Caki2 (cell line): ENCODE data around the gene CC2D2A. TPM values are rescaled to one million over a fixed set of nuclear protein-coding genes. Genes with fewer than 3 reads are reported as not detected.

ENCODE experiments used
- DNase-seq: peaks from one replicate; pipeline ENCODE4 v3.0.0-alpha.2; 2015; ENCODE audit warnings: low read depth
- in situ Hi-C: cut with HindIII; loops from 2 replicates; pipeline ENCODE4 v1.10.0; 2016; ENCODE audit warnings: low sequenced_read_pairs, low pct_unique_long_range_greater_than_20kb, mixed read lengths
- total RNA-seq: library from RNA; depleted of rRNA; stranded (reverse); fragments of >200 nt; shearing (Covaris generic); gene quantifications from 2 replicates; pipeline ENCODE4 v1.2.3, GENCODE V29; 2014; ENCODE audit warnings: low replicate concordance; rRNA removed

The CC2D2A gene
- 4.2 and 8.4 TPM in 2 replicates for total RNA-seq

GRCh38 chr4:15469402-15470127, at the start of gene CC2D2A:
TSS of gene CC2D2A (plus strand) at chr4:15469882. CDS start at chr4:15475933, 6,051 bp downstream.
- no peak for DNase-seq

GRCh38 chr4:15420642-15421041, 49.0 kb upstream of the CC2D2A start:
- in situ Hi-C loops = no loop called here

More at GRCh38 chr4:15469402-15470127, at the start of gene CC2D2A:
- in situ Hi-C loops = no loop called here

GRCh38 chr4:15423285-15423711, 46.4 kb upstream of the CC2D2A start:
- in situ Hi-C loops = no loop called here
- no peak for DNase-seq

More at GRCh38 chr4:15420642-15421041, 49.0 kb upstream of the CC2D2A start:
- DNase-seq = no peak

- in situ Hi-C loops = no loop called here
- no peak for DNase-seq
Measured at GRCh38 chr4:15425520-15425919, 44.2 kb upstream of the CC2D2A start.

- DNase-seq = no peak
- in situ Hi-C loops = no loop called here
Measured at GRCh38 chr4:15427161-15427560, 42.5 kb upstream of the CC2D2A start.

GRCh38 chr4:15427701-15428100, 42.0 kb upstream of the CC2D2A start, which contains the start of gene C1QTNF7:
TSS of gene C1QTNF7 (plus strand) at chr4:15428033. CDS start at chr4:15435744, 7,711 bp downstream.
- no peak for DNase-seq
- in situ Hi-C loops = no loop called here

- in situ Hi-C loops = no loop called here
- no peak for DNase-seq
Measured at GRCh38 chr4:15428611-15429010, 41.1 kb upstream of the CC2D2A start.

- in situ Hi-C loops = no loop called here
- DNase-seq = no peak
Measured at GRCh38 chr4:15434091-15434490, 35.6 kb upstream of the CC2D2A start.

GRCh38 chr4:15434676-15435075, 35.0 kb upstream of the CC2D2A start:
- in situ Hi-C loops = no loop called here

GRCh38 chr4:15436513-15436912, 33.2 kb upstream of the CC2D2A start:
- DNase-seq = no peak
- in situ Hi-C loops = no loop called here

More at GRCh38 chr4:15434676-15435075, 35.0 kb upstream of the CC2D2A start:
- no peak for DNase-seq

GRCh38 chr4:15438939-15439524, 30.6 kb upstream of the CC2D2A start:
- DNase-seq = no peak
- in situ Hi-C loops = no loop called here

- in situ Hi-C loops = no loop called here
- no peak for DNase-seq
Measured at GRCh38 chr4:15443371-15444160, 26.1 kb upstream of the CC2D2A start.

- no peak for DNase-seq
- in situ Hi-C loops = no loop called here
Measured at GRCh38 chr4:15444276-15444675, 25.4 kb upstream of the CC2D2A start.

GRCh38 chr4:15444879-15445547, 24.7 kb upstream of the CC2D2A start:
- DNase-seq = no peak
- in situ Hi-C loops = no loop called here

- in situ Hi-C loops = no loop called here
- no peak for DNase-seq
Measured at GRCh38 chr4:15451181-15451865, 18.4 kb upstream of the CC2D2A start.

- in situ Hi-C loops = no loop called here
Measured at GRCh38 chr4:15451866-15452765, 17.6 kb upstream of the CC2D2A start.

GRCh38 chr4:15455290-15455689, 14.4 kb upstream of the CC2D2A start:
- DNase-seq = no peak
- in situ Hi-C loops = no loop called here

More at GRCh38 chr4:15451866-15452765, 17.6 kb upstream of the CC2D2A start:
- DNase-seq = no peak
